Fibroblast of lung (primary cell): ENCODE measurements around the gene METTL1. TPM values are rescaled to one million over a fixed set of nuclear protein-coding genes. Genes with fewer than 3 reads are reported as not detected.

Source experiments
- DNase-seq, 2 donors: peaks; one replicate each; pipeline versions ENCODE4 v3.0.0 to v3.0.0-alpha.2; 2010; ENCODE audit warnings: low read depth in 2 of 2
- H2AFZ ChIP-seq: 2 replicates; pipeline ENCODE4 v1.5.1; 2012; ENCODE audit warnings: low read length, control low read depth, inconsistent platforms
- H3K27ac ChIP-seq: 2 replicates; pipeline ENCODE4 v1.5.1; 2011; ENCODE audit warnings: low read length, control low read depth; ENCODE audit not compliant: insufficient read depth
- H3K27me3 ChIP-seq: 2 replicates; pipeline ENCODE4 v1.5.1; 2011; ENCODE audit warnings: mild to moderate bottlenecking, low read length; ENCODE audit not compliant: control insufficient read depth, insufficient read depth
- H3K36me3 ChIP-seq: 2 replicates; pipeline ENCODE4 v1.5.1; 2011; ENCODE audit warnings: low read length; ENCODE audit not compliant: control insufficient read depth, insufficient read depth
- H3K4me1 ChIP-seq: 2 replicates; pipeline ENCODE4 v1.5.1; 2011; ENCODE audit warnings: low read length; ENCODE audit not compliant: control insufficient read depth, insufficient read depth; ENCODE audit errors: extremely low read depth
- H3K4me2 ChIP-seq: 2 replicates; pipeline ENCODE4 v1.5.1; 2011; ENCODE audit warnings: low read length, control low read depth; ENCODE audit not compliant: insufficient read depth; ENCODE audit errors: extremely low read depth
- H3K4me3 ChIP-seq, 4 experiments: fragments of 200-600 bp in 1 of 4; sonication (generic) in 1 of 4; replicated peaks in 1 of 4; 2 replicates each; pipeline ENCODE4 v1.5.1; 2011 to 2016; ENCODE audit warnings: low read length in 4 of 4, low read depth in 3 of 4, mild to moderate bottlenecking in 3 of 4, control low read depth in 2 of 4, inconsistent platforms in 1 of 4, mixed read lengths in 1 of 4; ENCODE audit not compliant: insufficient read depth in 1 of 4; ENCODE audit errors: control extremely low read depth in 1 of 4
- H3K79me2 ChIP-seq: 2 replicates; pipeline ENCODE4 v1.5.1; 2012; ENCODE audit warnings: mild to moderate bottlenecking, low read length, inconsistent platforms; ENCODE audit not compliant: control insufficient read depth, insufficient read depth
- H3K9ac ChIP-seq: 2 replicates; pipeline ENCODE4 v1.5.1; 2011; ENCODE audit warnings: mild to moderate bottlenecking, low read length, control low read depth; ENCODE audit not compliant: insufficient read depth
- H3K9me3 ChIP-seq: 2 replicates; pipeline ENCODE4 v1.5.1; 2012; ENCODE audit warnings: low read depth, low read length; ENCODE audit not compliant: control insufficient read depth, insufficient read depth
- H4K20me1 ChIP-seq: 2 replicates; pipeline ENCODE4 v1.5.1; 2011; ENCODE audit warnings: low read length; ENCODE audit not compliant: control insufficient read depth, insufficient read depth; ENCODE audit errors: extremely low read depth
- EZH2 ChIP-seq: IDR thresholded peaks from 2 replicates; pipeline ENCODE4 v1.5.1; 2012; ENCODE audit warnings: low read length, control low read depth, mild to moderate bottlenecking; ENCODE audit errors: missing control alignments
- polyA plus RNA-seq, 2 donors: library from polyadenylated mRNA; depleted of rRNA in 1 of 2; stranded (reverse) in 1 of 2; unstranded in 1 of 2; fragments of >200 nt; gene quantifications; 2 replicates each; pipeline ENCODE4 v1.2.1, GENCODE V29; 2011 to 2012; ENCODE audit warnings: missing spikeins in 1 of 2
- total RNA-seq: library from RNA; depleted of rRNA; stranded (reverse); fragments of >200 nt; gene quantifications from 2 replicates; pipeline ENCODE4 v1.2.1, GENCODE V29; 2014
- TF ChIP-seq, protein P1 (sequence below), 2 donors: IDR thresholded peaks in 1 of 2; conservative IDR thresholded peaks in 1 of 2; 1 replicate in 1 of 2; 2 replicates in 1 of 2; pipeline ENCODE4 v1.5.1; 2011 to 2012; ENCODE audit warnings: low read length in 2 of 2, control low read depth in 1 of 2, inconsistent platforms in 1 of 2, low read depth in 1 of 2, mild to moderate bottlenecking in 1 of 2

Gene METTL1
- total and polyA plus RNA-seq, 2 donors (not counting 1 experiment from before 2014, with no cell fraction given) = 3.5 to 16.9 TPM

DNA sequence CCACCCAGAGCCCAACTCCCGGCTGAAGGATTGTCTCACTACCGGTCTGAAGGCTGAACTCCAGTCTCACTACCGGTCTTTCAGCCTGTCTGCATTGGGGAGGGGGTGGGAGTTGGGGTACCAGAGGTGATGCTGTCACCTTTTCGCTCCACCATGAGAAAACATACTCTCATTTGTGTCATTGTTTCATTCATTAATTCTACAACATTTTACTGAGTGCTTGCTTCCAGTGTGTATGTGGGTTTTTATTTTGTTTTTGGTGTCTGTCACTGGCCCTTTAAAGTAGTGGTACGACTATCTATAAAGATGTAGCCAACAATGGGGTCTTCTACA, 19.3 kb downstream of the METTL1 start:
- Histone ChIP-seq H3K27ac (peak overlapping the region; percentile 37), H2AFZ (peak overlapping the region; percentile 68), H3K9ac (no peak overlapping the region), H3K79me2 (peaks cover 24% of the 10 kb centered on the region), H3K9me3 (no peaks in the 10 kb centered on the region), H3K27me3 (peaks cover 13% of the 10 kb centered on the region), H4K20me1 (no peaks in the 10 kb centered on the region), H3K4me1 (peaks cover 4% of the 10 kb centered on the region), H3K4me3 (peak overlapping the region; percentile 24 to 38 (median 32)), H3K36me3 (peaks cover 10% of the 10 kb centered on the region), H3K4me2 (peak overlapping the region; percentile 89)
- DNase-seq = no peak
- TF ChIP-seq EZH2 = no peak
- TF ChIP-seq, protein P1, sequence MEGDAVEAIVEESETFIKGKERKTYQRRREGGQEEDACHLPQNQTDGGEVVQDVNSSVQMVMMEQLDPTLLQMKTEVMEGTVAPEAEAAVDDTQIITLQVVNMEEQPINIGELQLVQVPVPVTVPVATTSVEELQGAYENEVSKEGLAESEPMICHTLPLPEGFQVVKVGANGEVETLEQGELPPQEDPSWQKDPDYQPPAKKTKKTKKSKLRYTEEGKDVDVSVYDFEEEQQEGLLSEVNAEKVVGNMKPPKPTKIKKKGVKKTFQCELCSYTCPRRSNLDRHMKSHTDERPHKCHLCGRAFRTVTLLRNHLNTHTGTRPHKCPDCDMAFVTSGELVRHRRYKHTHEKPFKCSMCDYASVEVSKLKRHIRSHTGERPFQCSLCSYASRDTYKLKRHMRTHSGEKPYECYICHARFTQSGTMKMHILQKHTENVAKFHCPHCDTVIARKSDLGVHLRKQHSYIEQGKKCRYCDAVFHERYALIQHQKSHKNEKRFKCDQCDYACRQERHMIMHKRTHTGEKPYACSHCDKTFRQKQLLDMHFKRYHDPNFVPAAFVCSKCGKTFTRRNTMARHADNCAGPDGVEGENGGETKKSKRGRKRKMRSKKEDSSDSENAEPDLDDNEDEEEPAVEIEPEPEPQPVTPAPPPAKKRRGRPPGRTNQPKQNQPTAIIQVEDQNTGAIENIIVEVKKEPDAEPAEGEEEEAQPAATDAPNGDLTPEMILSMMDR (conservative IDR thresholded peaks at IDR 0.05 in 1 of 2, IDR thresholded peaks at IDR 0.05 in 1 of 2; ENCODE audit: low read depth in 1 of 2, low read length in 2 of 2) = no peak

DNA sequence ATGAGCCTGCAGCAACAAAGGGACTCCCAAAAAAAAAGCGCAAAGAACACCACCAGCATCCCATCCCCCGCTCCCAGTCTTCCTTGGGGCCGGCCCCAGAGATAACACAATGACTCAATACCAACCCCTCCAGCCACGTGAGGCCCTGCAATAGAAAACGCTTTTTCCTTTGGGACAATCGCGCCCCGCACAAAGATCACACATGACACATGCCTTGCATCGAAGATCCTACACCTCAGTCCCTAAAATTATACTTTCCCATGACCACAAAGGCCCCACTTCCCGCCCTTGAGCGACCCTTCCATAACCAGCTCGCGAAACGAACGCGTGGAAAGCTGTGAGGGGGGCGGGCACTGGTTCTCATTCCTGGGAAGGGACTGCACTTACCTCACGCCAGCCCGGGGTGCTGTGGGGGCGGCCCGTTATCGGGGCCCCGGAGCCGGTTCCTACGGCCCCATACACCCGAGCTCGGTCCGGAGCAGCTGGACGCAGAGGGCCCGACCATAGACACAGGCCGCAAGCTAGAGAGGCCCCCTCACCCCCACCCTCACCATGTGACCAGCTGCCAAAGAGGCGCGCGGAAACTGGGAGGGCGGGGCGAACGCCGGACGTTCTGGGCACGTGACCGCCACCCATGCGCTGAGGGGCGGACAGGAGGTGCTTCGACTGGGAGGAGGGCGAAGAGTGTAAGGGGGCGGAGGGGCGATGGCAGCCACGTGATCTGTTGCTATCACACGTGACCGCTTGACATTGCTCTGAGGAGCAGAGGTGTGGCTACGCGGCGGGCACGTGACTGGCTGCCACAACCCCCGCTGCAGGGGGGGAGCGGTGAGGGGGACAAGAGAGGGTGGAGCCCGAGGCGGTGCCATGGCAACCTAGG, 19.9 kb downstream of the METTL1 start, which contains the start of gene CDK4:
Gene CDK4 (minus strand): TSS at position 523 of the 880 bp plus-strand sequence. CDS start 593 bp downstream, outside the sequence.
- Histone ChIP-seq H3K4me1 (peaks cover 4% of the 10 kb centered on the region), H2AFZ (peak within 1 kb of the TSS; percentile 68), H4K20me1 (no peaks in the 10 kb centered on the region), H3K9ac (peak within 1 kb of the TSS; percentile 93), H3K9me3 (no peaks in the 10 kb centered on the region), H3K4me3 (peak within 1 kb of the TSS; percentile 91 to 96 (median 94)), H3K27me3 (peaks cover 13% of the 10 kb centered on the region), H3K36me3 (peaks cover 10% of the 10 kb centered on the region), H3K4me2 (peak within 1 kb of the TSS; percentile 93), H3K27ac (peak within 1 kb of the TSS; percentile 98), H3K79me2 (peaks cover 24% of the 10 kb centered on the region)
- TF ChIP-seq EZH2 = no peak
- TF ChIP-seq, protein P1 (conservative IDR thresholded peaks at IDR 0.05 in 1 of 2, IDR thresholded peaks at IDR 0.05 in 1 of 2; ENCODE audit: low read depth in 1 of 2, low read length in 2 of 2) = no peak
- peak; percentile 100 for DNase-seq

DNA sequence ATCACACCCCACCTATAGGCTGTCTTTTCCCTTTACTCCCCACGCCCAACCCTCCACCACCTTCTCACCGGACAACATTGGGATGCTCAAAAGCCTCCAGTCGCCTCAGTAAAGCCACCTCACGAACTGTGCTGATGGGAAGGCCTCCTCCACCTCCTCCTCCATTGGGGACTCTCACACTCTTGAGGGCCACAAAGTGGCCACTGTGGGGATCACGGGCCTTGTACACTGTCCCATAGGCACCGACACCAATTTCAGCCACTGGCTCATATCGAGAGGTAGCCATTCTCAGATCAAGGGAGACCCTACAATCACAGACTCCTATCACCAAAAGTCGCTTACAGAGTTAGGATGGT, 20.5 kb downstream of the METTL1 start:
- TF ChIP-seq, protein P1 (conservative IDR thresholded peaks at IDR 0.05 in 1 of 2, IDR thresholded peaks at IDR 0.05 in 1 of 2; ENCODE audit: low read depth in 1 of 2, low read length in 2 of 2) = no peak
- TF ChIP-seq EZH2 = no peak
- DNase-seq = no peak
- H3K27ac ChIP-seq = peak overlapping the region; percentile 98

More for the DNA sequence above, 20.5 kb downstream of the METTL1 start:
- Histone ChIP-seq H3K9ac (peak overlapping the region; percentile 93), H3K9me3 (no peaks in the 10 kb centered on the region), H3K4me3 (peak overlapping the region; percentile 91 to 96 (median 94)), H3K4me1 (peaks cover 4% of the 10 kb centered on the region), H3K27me3 (peaks cover 13% of the 10 kb centered on the region), H3K36me3 (peaks cover 13% of the 10 kb centered on the region), H3K79me2 (peaks cover 24% of the 10 kb centered on the region), H3K4me2 (peak overlapping the region; percentile 93), H4K20me1 (no peaks in the 10 kb centered on the region), H2AFZ (peak overlapping the region; percentile 4)
